Peyer's patch (tissue), 4 donors: Measurements from ENCODE around the gene COL13A1.

Experiments
- CTCF ChIP-seq, 6 experiments: fragments of 450-650 bp in 4 of 6; fragments of 200-600 bp in 2 of 6; sonication (generic) in 1 of 6; IDR thresholded peaks; one replicate each; pipeline ENCODE4 v1.5.1; 2017 to 2019; ENCODE audit warnings: antibody characterized with exemption in 6 of 6, mild to moderate bottlenecking in 3 of 6, moderate library complexity in 1 of 6
- POLR2A ChIP-seq, 2 donors: fragments of 450-650 bp; IDR thresholded peaks; one replicate each; pipeline ENCODE4 v1.5.1; 2017; ENCODE audit warnings: antibody characterized with exemption in 2 of 2, mild to moderate bottlenecking in 2 of 2, moderate library complexity in 2 of 2

- TF ChIP-seq CTCF (IDR thresholded peaks at IDR 0.05) (no peak), POLR2A (IDR thresholded peaks at IDR 0.05) (no peak)
These were observed 6.3 kb upstream of the COL13A1 start for GRCh38 chr10:69795242-69795934.
